ENCODE results near the gene ETV2.

DNA sequence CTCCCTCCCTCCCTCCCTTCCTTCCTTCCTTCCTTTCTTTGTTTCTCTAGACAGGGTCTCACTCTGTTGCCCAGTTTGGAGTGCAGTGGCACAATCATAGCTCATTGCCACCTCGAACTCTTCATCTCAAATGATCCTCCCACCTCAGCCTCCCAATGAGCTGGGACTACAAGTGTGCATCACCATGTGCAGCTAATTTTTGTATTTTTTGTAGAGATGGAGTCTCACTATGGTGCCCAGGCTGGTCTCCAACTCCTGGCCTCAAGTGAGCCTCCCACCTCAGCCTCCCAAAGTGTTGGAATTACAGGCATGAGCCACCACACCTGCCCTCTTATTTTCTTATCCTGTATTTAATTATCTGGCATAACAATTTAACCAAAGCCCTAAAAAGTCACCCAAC is 29.1 kb downstream of the ETV2 start:
- TF ChIP-seq, protein P1, sequence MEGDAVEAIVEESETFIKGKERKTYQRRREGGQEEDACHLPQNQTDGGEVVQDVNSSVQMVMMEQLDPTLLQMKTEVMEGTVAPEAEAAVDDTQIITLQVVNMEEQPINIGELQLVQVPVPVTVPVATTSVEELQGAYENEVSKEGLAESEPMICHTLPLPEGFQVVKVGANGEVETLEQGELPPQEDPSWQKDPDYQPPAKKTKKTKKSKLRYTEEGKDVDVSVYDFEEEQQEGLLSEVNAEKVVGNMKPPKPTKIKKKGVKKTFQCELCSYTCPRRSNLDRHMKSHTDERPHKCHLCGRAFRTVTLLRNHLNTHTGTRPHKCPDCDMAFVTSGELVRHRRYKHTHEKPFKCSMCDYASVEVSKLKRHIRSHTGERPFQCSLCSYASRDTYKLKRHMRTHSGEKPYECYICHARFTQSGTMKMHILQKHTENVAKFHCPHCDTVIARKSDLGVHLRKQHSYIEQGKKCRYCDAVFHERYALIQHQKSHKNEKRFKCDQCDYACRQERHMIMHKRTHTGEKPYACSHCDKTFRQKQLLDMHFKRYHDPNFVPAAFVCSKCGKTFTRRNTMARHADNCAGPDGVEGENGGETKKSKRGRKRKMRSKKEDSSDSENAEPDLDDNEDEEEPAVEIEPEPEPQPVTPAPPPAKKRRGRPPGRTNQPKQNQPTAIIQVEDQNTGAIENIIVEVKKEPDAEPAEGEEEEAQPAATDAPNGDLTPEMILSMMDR (conservative IDR thresholded peaks at IDR 0.05; ENCODE audit: low read depth, low read length): no peak
- TF ChIP-seq POLR2A (IDR thresholded peaks at IDR 0.05; ENCODE audit: low read depth, low read length): no peak
- TF ChIP-seq MAFK (IDR thresholded peaks at IDR 0.05; ENCODE audit: low read depth, low read length): no peak
- no peak for TF ChIP-seq RAD21 (IDR thresholded peaks at IDR 0.05; ENCODE audit: low read length)
- TF ChIP-seq, protein P2, sequence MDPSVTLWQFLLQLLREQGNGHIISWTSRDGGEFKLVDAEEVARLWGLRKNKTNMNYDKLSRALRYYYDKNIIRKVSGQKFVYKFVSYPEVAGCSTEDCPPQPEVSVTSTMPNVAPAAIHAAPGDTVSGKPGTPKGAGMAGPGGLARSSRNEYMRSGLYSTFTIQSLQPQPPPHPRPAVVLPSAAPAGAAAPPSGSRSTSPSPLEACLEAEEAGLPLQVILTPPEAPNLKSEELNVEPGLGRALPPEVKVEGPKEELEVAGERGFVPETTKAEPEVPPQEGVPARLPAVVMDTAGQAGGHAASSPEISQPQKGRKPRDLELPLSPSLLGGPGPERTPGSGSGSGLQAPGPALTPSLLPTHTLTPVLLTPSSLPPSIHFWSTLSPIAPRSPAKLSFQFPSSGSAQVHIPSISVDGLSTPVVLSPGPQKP (IDR thresholded peaks at IDR 0.05; ENCODE audit: borderline replicate concordance, low read depth, low read length): no peak
- no peak for TF ChIP-seq SMC3 (IDR thresholded peaks at IDR 0.05; ENCODE audit: low read depth, low read length)
- TF ChIP-seq RCOR1 (IDR thresholded peaks at IDR 0.05; ENCODE audit: insufficient replicate concordance, low read length): no peak
- TF ChIP-seq CEBPB (IDR thresholded peaks at IDR 0.05; ENCODE audit: low read depth, low read length): no peak
- TF ChIP-seq FOS (IDR thresholded peaks at IDR 0.05; ENCODE audit: low read depth, low read length): no peak
- no peak for TF ChIP-seq BHLHE40 (IDR thresholded peaks at IDR 0.05; ENCODE audit: low read depth, low read length)
- TF ChIP-seq MXI1 (IDR thresholded peaks at IDR 0.05; ENCODE audit: borderline replicate concordance, low read depth, low read length): no peak
- TF ChIP-seq RFX5 (IDR thresholded peaks at IDR 0.05; ENCODE audit: low read depth, low read length): no peak
